H9 (cell line): Measurements from ENCODE around the gene TNKS1BP1. TPM values are rescaled to one million over a fixed set of nuclear protein-coding genes. Genes with fewer than 3 reads are reported as not detected.

Experiments used
- DNase-seq: peaks from one replicate; pipeline ENCODE4 v3.0.0-alpha.2; 2017
- H2AFZ ChIP-seq: one replicate; pipeline ENCODE4 v1.6.1; 2013; ENCODE audit warnings: mild to moderate bottlenecking, low read length, control low read depth, moderate library complexity
- H2AK5ac ChIP-seq: 2 replicates; pipeline ENCODE4 v1.6.1; 2013; ENCODE audit warnings: low read length, control low read depth, mixed read lengths; ENCODE audit not compliant: insufficient read length
- H2BK120ac ChIP-seq: one replicate; pipeline ENCODE4 v1.6.1; 2013; ENCODE audit warnings: low read depth, mild to moderate bottlenecking, low read length, control low read depth, inconsistent platforms; ENCODE audit not compliant: poor library complexity, severe bottlenecking
- H2BK12ac ChIP-seq: 2 replicates; pipeline ENCODE4 v1.6.1; 2013; ENCODE audit warnings: low read length, control low read depth, mixed read lengths, low read depth; ENCODE audit not compliant: insufficient read length
- H2BK15ac ChIP-seq: 2 replicates; pipeline ENCODE4 v1.6.1; 2013; ENCODE audit warnings: low read depth, low read length, control low read depth
- H2BK20ac ChIP-seq: one replicate; pipeline ENCODE4 v1.6.1; 2013; ENCODE audit warnings: low read depth, mild to moderate bottlenecking, low read length, control low read depth, inconsistent platforms; ENCODE audit not compliant: poor library complexity, severe bottlenecking
- H2BK5ac ChIP-seq: 2 replicates; pipeline ENCODE4 v1.6.1; 2013; ENCODE audit warnings: low read length, control low read depth, mixed read lengths; ENCODE audit not compliant: insufficient read length
- H3K14ac ChIP-seq: 2 replicates; pipeline ENCODE4 v1.6.1; 2013; ENCODE audit warnings: low read length, control low read depth; ENCODE audit not compliant: insufficient read depth
- H3K18ac ChIP-seq: 2 replicates; pipeline ENCODE4 v1.6.1; 2013; ENCODE audit warnings: low read depth, mild to moderate bottlenecking, mixed read lengths, low read length, control low read depth; ENCODE audit not compliant: insufficient read length
- H3K23ac ChIP-seq: 2 replicates; pipeline ENCODE4 v1.6.1; 2013; ENCODE audit warnings: low read length, control low read depth, mixed read lengths, low read depth; ENCODE audit not compliant: insufficient read length
- H3K23me2 ChIP-seq: 2 replicates; pipeline ENCODE4 v1.6.1; 2013; ENCODE audit warnings: low read depth, mild to moderate bottlenecking, mixed read lengths, low read length, control low read depth; ENCODE audit not compliant: insufficient read length, poor library complexity, severe bottlenecking
- H3K27ac ChIP-seq: 2 replicates; pipeline ENCODE4 v1.5.1; 2013; ENCODE audit warnings: low read length, control low read depth, mixed read lengths, low read depth; ENCODE audit not compliant: insufficient read length
- H3K27me3 ChIP-seq: 2 replicates; pipeline ENCODE4 v1.6.1; 2013; ENCODE audit warnings: low read length, control low read depth, inconsistent platforms; ENCODE audit not compliant: insufficient read depth
- H3K4ac ChIP-seq: 2 replicates; pipeline ENCODE4 v1.6.1; 2013; ENCODE audit warnings: low read depth, mild to moderate bottlenecking, control low read depth, inconsistent platforms, low read length, moderate library complexity
- H3K4me1 ChIP-seq: 2 replicates; pipeline ENCODE4 v1.6.1; 2013; ENCODE audit warnings: low read length, control low read depth, inconsistent platforms; ENCODE audit not compliant: insufficient read depth
- H3K4me2 ChIP-seq: 2 replicates; pipeline ENCODE4 v1.6.1; 2013; ENCODE audit warnings: low read length, control low read depth, mixed read lengths; ENCODE audit not compliant: insufficient read length, insufficient read depth
- H3K56ac ChIP-seq: 2 replicates; pipeline ENCODE4 v1.6.1; 2013; ENCODE audit warnings: low read depth, mild to moderate bottlenecking, mixed read lengths, low read length, control low read depth; ENCODE audit not compliant: insufficient read length
- H3K79me1 ChIP-seq: 2 replicates; pipeline ENCODE4 v1.6.1; 2013; ENCODE audit warnings: low read depth, mild to moderate bottlenecking, moderate library complexity, low read length, control low read depth, inconsistent platforms; ENCODE audit not compliant: insufficient read depth, poor library complexity, severe bottlenecking
- H3K79me2 ChIP-seq: 2 replicates; pipeline ENCODE4 v1.6.1; 2013; ENCODE audit warnings: low read length, control low read depth, inconsistent platforms; ENCODE audit not compliant: insufficient read depth
- H3K9ac ChIP-seq: 2 replicates; pipeline ENCODE4 v1.6.1; 2013; ENCODE audit warnings: low read length, control low read depth, mixed read lengths; ENCODE audit not compliant: insufficient read length; ENCODE audit errors: extremely low read depth
- H3K9me3 ChIP-seq: one replicate; pipeline ENCODE4 v1.6.1; 2013; ENCODE audit warnings: low read depth, low read length, inconsistent platforms; ENCODE audit not compliant: control insufficient read depth
- H3T11ph ChIP-seq: one replicate; pipeline ENCODE4 v1.6.1; 2013; ENCODE audit warnings: mild to moderate bottlenecking, low read length, control low read depth, inconsistent platforms
- H4K20me1 ChIP-seq: one replicate; pipeline ENCODE4 v1.6.1; 2013; ENCODE audit not compliant: control insufficient read depth, insufficient read length, insufficient read depth
- H4K5ac ChIP-seq: 2 replicates; pipeline ENCODE4 v1.6.1; 2013; ENCODE audit warnings: low read depth, mild to moderate bottlenecking, mixed read lengths, low read length, control low read depth; ENCODE audit not compliant: insufficient read length
- H4K8ac ChIP-seq: replicated peaks from 2 replicates; pipeline ENCODE4 v1.6.1; 2013; ENCODE audit warnings: low read length, control low read depth, mixed read lengths, low read depth; ENCODE audit not compliant: insufficient read length
- H4K91ac ChIP-seq: 2 replicates; pipeline ENCODE4 v1.6.1; 2013; ENCODE audit warnings: low read depth, mild to moderate bottlenecking, moderate library complexity, mixed read lengths, low read length, control low read depth; ENCODE audit not compliant: insufficient read length
- H3K27ac Mint-ChIP-seq, 3 experiments: 2 replicates in 2 of 3; 3 replicates in 1 of 3; pipeline ENCODE4 v1.8.0; 2020 to 2021; ENCODE audit warnings: mixed read lengths in 3 of 3, mild to moderate bottlenecking in 1 of 3, moderate library complexity in 1 of 3
- H3K27me3 Mint-ChIP-seq: 2 replicates; pipeline ENCODE4 v1.8.0; 2021; ENCODE audit warnings: low read depth, mild to moderate bottlenecking, moderate library complexity, mixed read lengths
- H3K36me3 Mint-ChIP-seq, 3 experiments: 2 replicates in 2 of 3; 3 replicates in 1 of 3; pipeline ENCODE4 v1.8.0; 2020 to 2021; ENCODE audit warnings: low read depth in 3 of 3, mixed read lengths in 3 of 3; ENCODE audit not compliant: insufficient read depth in 1 of 3
- H3K4me1 Mint-ChIP-seq, 2 experiments: 2 replicates each; pipeline ENCODE4 v1.8.0; 2020; ENCODE audit warnings: mixed read lengths in 2 of 2
- H3K4me3 Mint-ChIP-seq, 2 experiments: 2 replicates in 1 of 2; 3 replicates in 1 of 2; pipeline ENCODE4 v1.8.0; 2020 to 2021; ENCODE audit warnings: mild to moderate bottlenecking in 2 of 2, mixed read lengths in 2 of 2, moderate library complexity in 1 of 2
- H3K9me3 Mint-ChIP-seq, 2 experiments: 2 replicates in 1 of 2; 3 replicates in 1 of 2; pipeline ENCODE4 v1.8.0; 2020; ENCODE audit warnings: mild to moderate bottlenecking in 2 of 2, mixed read lengths in 2 of 2, moderate library complexity in 1 of 2
- CTCF ChIP-seq: fragments of 200-600 bp; sonication (generic); conservative IDR thresholded peaks from 3 replicates; pipeline ENCODE4 v1.8.0; 2021; ENCODE audit warnings: antibody characterized with exemption, mild to moderate bottlenecking
- WGBS: extraction: QIAGEN DNeasy Blood & Tissue Kit; methylation state at CpG from one replicate; pipeline ENCODE4 v1.1.7; 2013; ENCODE audit warnings: missing lambda C conversion rate, low lambda C conversion rate, mixed read lengths; ENCODE audit not compliant: insufficient read length; ENCODE audit errors: extremely low coverage; 5-methylcytosine and 5-hydroxymethylcytosine counted together
- total RNA-seq: library from RNA; stranded (reverse); gene quantifications from 2 replicates; pipeline ENCODE4 v1.2.1, GENCODE V29; 2021

Gene TNKS1BP1
- total RNA-seq, 1 experiment from 2014 or later: 130 TPM

- Histone ChIP-seq H3K56ac (no peak overlapping the region), H3K9me3 (no peaks in the 10 kb centered on the region), H4K20me1 (no peaks in the 10 kb centered on the region), H2BK12ac (no peak overlapping the region), H2BK120ac (no peak overlapping the region), H2BK5ac (no peak overlapping the region), H2BK20ac (no peak overlapping the region), H2AFZ (no peak overlapping the region), H4K5ac (no peak overlapping the region), H3K27me3 (no peaks in the 10 kb centered on the region), H3K4me1 (peaks cover 13% of the 10 kb centered on the region; the same call in 1 of the 2 replicates), H3K4me2 (peak overlapping the region; percentile 18), H2BK15ac (no peak overlapping the region), H3K79me1 (peaks cover 19% of the 10 kb centered on the region), H3K14ac (no peak overlapping the region), H3K27ac (no peak overlapping the region), H2AK5ac (no peak overlapping the region), H3K18ac (peak overlapping the region; percentile 21), H3T11ph (no peak overlapping the region), H3K9ac (no peak overlapping the region), H3K23ac (no peak overlapping the region), H3K23me2 (peaks cover 13% of the 10 kb centered on the region), H4K8ac (no peak overlapping the region), H3K79me2 (peaks cover 11% of the 10 kb centered on the region), H4K91ac (no peak overlapping the region), H3K4ac (no peak overlapping the region)
- TF ChIP-seq CTCF: no peak
- Mint-ChIP-seq H3K4me1 (peaks cover 44% of the 10 kb centered on the region in 2 experiments), H3K27ac (peak overlapping the region; percentile 22 to 87 (median 77); a peak in 2 of 7 replicates), H3K9me3 (no peaks in the 10 kb centered on the region; a peak in 1 of 5 replicates), H3K4me3 (peak overlapping the region in 1 of 2 experiments; percentile 94; a peak in 3 of 5 replicates), H3K36me3 (peaks cover 26 to 39% (median 30%) of the 10 kb centered on the region in 3 experiments), H3K27me3 (peaks cover 1% of the 10 kb centered on the region; the same call in 1 of the 2 replicates)
- DNase-seq: no peak
- no CpG with 5 or more reads among the region's 6 CpGs for WGBS
Observed at GRCh38 chr11:57321388-57322255, 3.1 kb downstream of the TNKS1BP1 start.
